Stimulated activated CD4-positive, alpha-beta T cell treated with anti-CD3 and anti-CD28 coated beads, Interleukin-1b, Interleukin-23, amount 100 ng/mL, for 4 hours (primary cell): Measurements from ENCODE around the gene BICRAL.

Experiments
- DNase-seq, 2 donors: peaks; one replicate each; pipeline ENCODE4 v3.0.0-alpha.2; 2020; ENCODE audit warnings: low read depth in 2 of 2

BICRAL gene

GRCh38 chr6:42762426-42762859 lies 19.4 kb upstream of the BICRAL start:
- no peak for DNase-seq

GRCh38 chr6:42762950-42763349 lies 18.9 kb upstream of the BICRAL start:
- no peak for DNase-seq

- DNase-seq, result no peak
Measured at GRCh38 chr6:42764911-42765648, 16.8 kb upstream of the BICRAL start.

- DNase-seq, result no peak
Measured at GRCh38 chr6:42766163-42766670, 15.6 kb upstream of the BICRAL start.

- DNase-seq, result no peak
Measured at GRCh38 chr6:42769051-42769450, 12.8 kb upstream of the BICRAL start.

- DNase-seq, result no peak
Measured at GRCh38 chr6:42769836-42770235, 12.0 kb upstream of the BICRAL start.

GRCh38 chr6:42771741-42772100 lies 10.1 kb upstream of the BICRAL start:
- DNase-seq, result no peak

GRCh38 chr6:42774201-42774600 lies 7.7 kb upstream of the BICRAL start:
- no peak for DNase-seq

- DNase-seq, result peak; percentile 28 to 32
Measured at GRCh38 chr6:42774821-42775487, 6.9 kb upstream of the BICRAL start.

GRCh38 chr6:42777126-42777822 lies 4.6 kb upstream of the BICRAL start:
- DNase-seq, result no peak

- no peak for DNase-seq
Measured at GRCh38 chr6:42778122-42778521, 3.7 kb upstream of the BICRAL start.

GRCh38 chr6:42779521-42779920 lies 2.3 kb upstream of the BICRAL start:
- DNase-seq, result no peak

- DNase-seq, result no peak
Measured at GRCh38 chr6:42781546-42781795, 381 bp upstream of the BICRAL start.

GRCh38 chr6:42782689-42783176 lies 881 bp downstream of the BICRAL start:
- peak; percentile 67 to 68 for DNase-seq

GRCh38 chr6:42783177-42783875 lies 1.5 kb downstream of the BICRAL start:
- DNase-seq, result peak; percentile 67 to 69

- no peak for DNase-seq
Measured at GRCh38 chr6:42783876-42784642, 2.2 kb downstream of the BICRAL start.

GRCh38 chr6:42784717-42785498 lies 3.1 kb downstream of the BICRAL start:
- no peak for DNase-seq

- DNase-seq, result no peak
Measured at GRCh38 chr6:42786525-42786985, 4.7 kb downstream of the BICRAL start.

- no peak for DNase-seq
Measured at GRCh38 chr6:42787063-42787472, 5.2 kb downstream of the BICRAL start.

GRCh38 chr6:42788671-42789070 lies 6.8 kb downstream of the BICRAL start:
- DNase-seq, result no peak
